Hematopoietic multipotent progenitor cell (in vitro differentiated cells): ENCODE measurements around the gene NKAIN4. TPM values are rescaled to one million over a fixed set of nuclear protein-coding genes. Genes with fewer than 3 reads are reported as not detected.

Experiments used
- DNase-seq, 3 donors: peaks; one replicate each; pipeline ENCODE4 v3.0.0-alpha.2; 2011 to 2015; ENCODE audit warnings: low read depth in 2 of 3, low spot score in 2 of 3
- total RNA-seq: library from RNA; depleted of rRNA; stranded (reverse); fragments of >200 nt; gene quantifications from one replicate; pipeline ENCODE4 v1.2.3, GENCODE V29; 2012

The NKAIN4 gene
- not detected for total RNA-seq

GRCh38 chr20:63254232-63254605 is at the start of gene NKAIN4:
Gene NKAIN4, minus strand, starts transcription at chr20:63254463. Its CDS starts 13 bp downstream, at chr20:63254450.
- no peak for DNase-seq

- DNase-seq, result no peak
Measured at GRCh38 chr20:63303095-63303666, 48.9 kb upstream of the NKAIN4 start.

DNA sequence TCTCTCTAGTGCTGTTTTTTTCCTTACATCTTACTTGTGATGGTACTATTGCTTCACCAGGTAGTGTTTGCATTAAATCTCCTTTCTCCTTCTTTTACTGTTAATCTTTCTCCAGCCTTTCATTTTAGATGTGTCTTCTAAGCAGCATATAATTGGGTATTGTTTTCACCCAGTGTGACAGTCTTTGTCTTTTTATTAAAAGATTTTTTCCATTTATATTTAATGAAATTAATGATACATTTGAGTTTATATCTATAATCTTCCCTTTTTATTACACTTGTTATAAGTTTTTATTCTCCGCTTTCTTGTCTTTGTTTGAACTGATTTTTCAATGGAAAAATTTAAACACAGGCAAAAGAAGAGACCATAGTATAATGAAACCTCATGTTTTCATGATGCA is 47.4 kb upstream of the NKAIN4 start:
- DNase-seq, result no peak

DNA sequence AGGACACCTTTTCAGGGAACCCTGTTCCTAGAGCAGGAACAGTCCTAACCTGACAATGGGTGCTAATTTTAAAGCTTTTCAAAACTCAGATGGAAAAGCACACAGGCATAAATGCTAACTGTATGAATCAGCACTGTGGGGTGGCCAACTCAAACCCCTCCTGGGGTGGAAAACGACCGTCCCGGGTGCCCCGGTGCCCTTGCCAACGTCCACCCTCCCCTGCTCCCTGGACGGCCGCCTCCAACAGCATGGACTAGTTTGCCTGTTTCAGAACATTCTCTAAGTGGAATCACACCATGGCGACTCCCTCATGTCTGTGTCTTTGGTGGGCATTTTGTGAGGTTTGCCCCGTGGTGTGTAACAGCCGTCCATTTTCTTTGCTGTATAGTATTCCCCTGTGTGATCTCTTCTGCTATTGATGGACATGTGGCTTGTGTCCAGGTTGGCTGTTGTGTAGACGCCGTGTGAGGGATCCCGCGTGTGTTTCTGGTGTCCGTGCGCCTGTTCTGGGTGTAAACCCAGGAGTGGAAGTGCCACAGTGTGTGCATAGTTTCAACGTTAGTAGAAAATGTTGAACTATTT is 44.6 kb upstream of the NKAIN4 start:
- DNase-seq, result no peak

- DNase-seq, result no peak
Measured at GRCh38 chr20:63297796-63298572, 43.7 kb upstream of the NKAIN4 start.

GRCh38 chr20:63297371-63297781 is 43.1 kb upstream of the NKAIN4 start:
- DNase-seq, result no peak

- no peak for DNase-seq
Measured at GRCh38 chr20:63296531-63297299, 42.5 kb upstream of the NKAIN4 start.

DNA sequence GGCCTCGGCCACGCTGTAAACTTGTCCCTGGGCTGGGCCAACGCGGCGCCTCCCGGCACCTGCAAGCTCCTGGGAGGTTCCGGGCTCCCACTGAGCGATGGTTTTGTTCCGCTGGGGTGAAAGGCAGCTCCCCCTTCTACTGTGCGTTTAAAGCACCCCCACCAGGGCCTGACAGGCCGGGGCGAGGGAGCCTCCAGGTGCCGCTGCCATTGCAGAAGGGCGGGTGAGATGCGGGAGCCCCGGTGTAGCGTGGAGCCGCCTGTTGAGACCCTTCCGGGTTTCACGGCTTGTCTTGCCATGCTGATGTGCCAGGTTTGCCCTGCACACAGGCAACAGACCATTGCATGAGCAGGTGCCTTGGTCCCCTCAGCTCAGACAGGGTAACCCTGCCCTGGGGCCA is 41.6 kb upstream of the NKAIN4 start:
- DNase-seq, result no peak

GRCh38 chr20:63295422-63295821 is 41.2 kb upstream of the NKAIN4 start:
- no peak for DNase-seq

GRCh38 chr20:63295018-63295417 is 40.8 kb upstream of the NKAIN4 start:
- no peak for DNase-seq

DNA sequence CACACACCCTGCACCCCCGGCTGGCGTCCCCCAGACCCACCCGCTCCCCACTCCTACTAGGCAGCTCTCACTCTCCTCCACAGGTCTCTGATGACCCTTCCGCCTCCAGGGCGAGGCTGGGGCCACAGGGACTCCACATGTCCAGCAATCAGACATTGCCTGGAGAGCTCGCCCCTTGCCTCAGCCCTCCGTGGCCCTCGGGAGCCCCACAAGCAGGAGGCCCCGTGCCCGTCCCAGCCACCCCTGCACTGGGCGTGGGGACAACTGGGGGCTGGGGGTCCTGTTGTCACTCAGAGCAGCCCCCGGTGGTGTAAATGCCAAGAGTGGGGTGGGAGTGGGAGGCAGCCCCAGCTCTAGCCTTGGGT is 40.3 kb upstream of the NKAIN4 start:
- no peak for DNase-seq

DNA sequence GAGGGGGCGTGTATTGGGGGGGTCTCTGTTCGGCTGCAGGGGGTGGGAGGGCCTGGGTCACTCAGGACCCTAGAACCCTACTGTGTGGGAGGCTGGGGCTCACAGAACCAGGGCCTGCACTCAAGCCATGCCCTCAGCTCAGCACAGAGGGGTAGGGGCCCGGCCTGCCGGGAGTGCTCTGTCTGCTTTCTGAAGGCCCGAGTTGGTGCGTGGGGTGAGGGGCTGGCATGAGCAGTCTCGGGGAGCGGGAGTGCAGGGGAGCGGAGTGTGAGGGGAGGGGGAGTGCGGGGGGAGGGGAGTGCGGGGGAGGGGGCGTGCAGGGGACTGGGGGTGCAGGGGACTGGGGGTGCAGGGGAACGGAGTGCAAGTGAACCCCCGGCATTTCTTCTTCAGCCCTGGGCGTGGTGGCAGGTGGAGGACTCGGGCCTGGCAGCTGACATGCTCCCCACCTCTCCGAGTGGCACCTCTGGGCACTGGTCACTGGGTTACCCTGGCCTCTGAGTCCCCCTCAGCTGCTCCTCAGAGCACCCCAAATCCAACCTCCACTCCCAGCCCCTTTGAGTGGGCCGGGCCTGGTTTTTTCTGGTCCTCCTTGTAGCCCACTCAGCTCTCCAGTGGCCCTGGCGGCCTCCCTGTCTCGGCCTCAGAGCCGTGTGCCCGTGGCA is 39.7 kb upstream of the NKAIN4 start:
- DNase-seq, result no peak

DNA sequence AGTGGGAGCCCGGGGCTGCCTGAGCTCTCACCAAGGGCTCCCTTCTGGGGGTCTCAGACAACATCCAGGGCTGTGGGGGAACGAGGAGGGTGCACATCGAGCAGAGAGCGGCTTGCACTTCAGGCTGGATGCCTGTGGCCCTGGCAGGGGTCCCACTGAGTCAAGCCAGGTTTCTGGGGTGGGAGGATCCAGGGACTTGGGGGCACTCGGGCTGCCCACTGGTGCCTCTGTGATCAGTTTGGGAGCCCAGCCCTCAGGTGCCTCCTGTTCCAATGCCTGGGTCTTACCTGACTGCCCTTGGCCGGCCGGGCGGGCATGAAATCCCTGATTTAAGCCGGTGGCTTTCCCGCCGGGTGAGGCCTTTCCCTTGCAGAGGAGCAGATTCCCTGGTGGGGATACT is 39.2 kb upstream of the NKAIN4 start:
- no peak for DNase-seq

GRCh38 chr20:63292904-63293303 is 38.6 kb upstream of the NKAIN4 start, which contains the start of gene COL20A1:
Gene COL20A1, plus strand, starts transcription at chr20:63293186. Its CDS starts 1,922 bp downstream, at chr20:63295108.
- DNase-seq, result no peak

DNA sequence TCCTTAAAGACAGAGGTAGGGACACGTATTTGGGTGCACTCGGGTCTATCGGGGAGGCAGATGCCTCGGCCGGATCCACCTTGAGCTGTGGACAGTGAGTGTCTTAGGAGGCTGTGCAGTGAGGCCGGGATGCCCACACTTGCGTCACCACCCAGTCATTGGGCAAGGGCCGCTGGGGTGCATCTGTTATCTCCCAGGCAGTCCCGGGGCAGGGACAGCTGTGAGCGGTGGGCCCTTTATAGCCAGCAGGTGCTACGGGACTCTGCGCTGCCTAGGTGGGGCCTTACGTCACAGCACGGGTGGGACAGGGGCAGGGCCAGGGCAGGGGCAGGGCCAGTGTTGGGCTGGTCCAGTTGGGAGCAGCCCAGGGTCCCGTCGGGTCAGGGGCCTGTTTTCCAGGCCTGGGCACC is 38.0 kb upstream of the NKAIN4 start:
- no peak for DNase-seq

GRCh38 chr20:63291811-63292210 is 37.5 kb upstream of the NKAIN4 start:
- DNase-seq, result no peak

DNA sequence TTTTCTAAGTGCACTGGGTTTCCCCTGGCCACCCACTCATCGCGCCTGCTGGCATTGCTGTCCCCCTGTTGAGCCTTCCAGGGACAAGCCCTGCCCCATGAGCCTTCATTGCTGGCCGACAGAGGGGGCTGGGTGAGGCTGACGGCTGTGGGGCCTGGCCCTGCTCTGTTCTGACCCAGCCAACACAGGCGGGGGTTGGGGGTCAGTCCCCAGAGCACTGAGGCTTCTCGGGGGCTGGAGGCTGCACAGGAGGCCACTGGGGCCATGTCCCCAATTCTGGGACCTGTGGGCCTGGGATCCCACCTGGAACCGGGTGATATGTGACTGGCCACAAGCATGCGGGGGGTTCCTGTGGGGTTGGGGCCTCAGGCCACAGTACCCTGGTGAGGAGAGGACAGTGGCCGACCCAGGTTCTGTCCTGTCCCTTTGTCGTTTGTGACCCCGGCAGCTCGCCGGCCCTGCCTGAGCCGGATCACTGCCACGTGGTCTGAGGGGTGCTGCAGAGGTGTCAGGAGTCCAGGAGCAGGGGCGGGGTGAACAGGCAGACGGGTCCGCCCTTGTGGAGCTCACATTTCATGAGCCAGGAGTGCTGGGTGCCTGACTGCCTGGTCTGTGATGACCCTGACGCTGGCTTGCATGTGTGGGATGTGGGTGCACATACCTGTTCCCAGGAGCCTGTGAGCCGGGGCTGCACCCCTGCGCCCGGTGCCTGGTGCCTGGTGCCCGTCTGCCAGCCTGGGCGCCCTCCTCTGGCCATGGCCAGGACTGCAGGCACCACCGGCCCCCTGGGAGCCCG is 36.6 kb upstream of the NKAIN4 start:
- DNase-seq, result peak; percentile 24 to 42 (median 33)

DNA sequence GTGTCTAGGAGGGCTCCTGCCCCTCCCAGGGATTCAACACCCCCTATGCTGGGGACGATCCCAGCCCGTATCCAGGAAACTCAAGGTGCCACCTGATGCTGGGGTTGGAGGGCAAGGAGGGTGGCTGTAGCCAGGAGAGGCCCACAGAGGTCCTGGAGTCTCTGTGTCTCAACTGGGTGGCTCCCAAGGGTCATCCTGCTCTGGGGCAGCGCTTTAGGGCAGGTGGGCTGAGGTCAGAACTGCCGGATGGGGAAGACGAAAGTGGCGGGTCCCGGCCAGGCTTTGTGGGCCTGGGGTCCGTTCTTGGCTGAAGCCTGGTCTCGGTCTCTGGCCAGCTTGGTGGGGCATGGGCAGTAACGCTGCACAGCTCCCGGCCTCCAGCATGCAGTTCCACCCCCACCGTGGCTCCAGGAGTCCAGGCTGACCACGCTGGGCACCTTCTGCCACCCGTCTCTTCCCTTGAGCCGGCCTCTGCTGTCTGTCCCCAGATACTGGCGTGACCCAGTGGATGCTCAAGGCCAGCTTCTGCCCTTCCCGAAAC is 35.9 kb upstream of the NKAIN4 start:
- DNase-seq, result no peak

GRCh38 chr20:63289311-63290135 is 35.3 kb upstream of the NKAIN4 start:
- no peak for DNase-seq
